Measurements from ENCODE around the gene MLN.

The MLN gene

GRCh38 chr6:33820243-33820642, 16.4 kb upstream of the MLN start:
- TF ChIP-seq CTCF (conservative IDR thresholded peaks at IDR 0.05; ENCODE audit: low read length): no peak
- no peak overlapping the region for H3K4me3 ChIP-seq (ENCODE audit: low read length)
- DNase-seq (ENCODE audit: low read depth): no peak

- DNase-seq (ENCODE audit: low read depth): no peak
- H3K4me3 ChIP-seq (ENCODE audit: low read length): no peak overlapping the region
- TF ChIP-seq CTCF (conservative IDR thresholded peaks at IDR 0.05; ENCODE audit: low read length): no peak
These were observed 15.2 kb upstream of the MLN start for GRCh38 chr6:33819021-33819420.

GRCh38 chr6:33818293-33818692, 14.5 kb upstream of the MLN start:
- H3K4me3 ChIP-seq (ENCODE audit: low read length): no peak overlapping the region
- no peak for TF ChIP-seq CTCF (conservative IDR thresholded peaks at IDR 0.05; ENCODE audit: low read length)
- DNase-seq (ENCODE audit: low read depth): no peak

GRCh38 chr6:33817489-33817888, 13.7 kb upstream of the MLN start:
- DNase-seq (ENCODE audit: low read depth): no peak
- no peak overlapping the region for H3K4me3 ChIP-seq (ENCODE audit: low read length)
- TF ChIP-seq CTCF (conservative IDR thresholded peaks at IDR 0.05; ENCODE audit: low read length): no peak

- no peak for DNase-seq (ENCODE audit: low read depth)
- no peak for TF ChIP-seq CTCF (conservative IDR thresholded peaks at IDR 0.05; ENCODE audit: low read length)
- H3K4me3 ChIP-seq (ENCODE audit: low read length): no peak overlapping the region
These were observed 13.1 kb upstream of the MLN start for GRCh38 chr6:33816911-33817310.

DNA sequence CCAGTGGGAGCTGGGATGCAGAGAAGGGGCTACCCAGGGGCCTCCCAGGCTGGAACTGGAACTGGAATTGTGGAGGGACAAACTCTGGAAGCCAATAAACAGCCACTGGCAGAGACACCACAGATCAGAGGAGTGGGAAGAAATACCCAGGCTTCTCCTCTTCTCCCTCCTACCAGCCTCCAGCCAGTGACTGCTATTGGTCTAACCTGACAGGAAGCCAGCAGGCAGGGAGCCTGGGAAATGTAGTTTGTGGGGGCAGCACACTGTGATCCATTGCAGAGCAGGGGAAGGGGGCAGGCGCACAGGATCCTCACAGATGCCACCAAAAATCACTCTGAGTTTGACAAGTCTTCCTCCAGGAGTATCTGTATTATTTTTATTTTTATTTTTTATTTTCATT, 12.1 kb upstream of the MLN start:
- no peak for TF ChIP-seq CTCF (conservative IDR thresholded peaks at IDR 0.05; ENCODE audit: low read length)
- H3K4me3 ChIP-seq (ENCODE audit: low read length): no peak overlapping the region
- no peak for DNase-seq (ENCODE audit: low read depth)

- H3K4me3 ChIP-seq (ENCODE audit: low read length): no peak overlapping the region
- no peak for TF ChIP-seq CTCF (conservative IDR thresholded peaks at IDR 0.05; ENCODE audit: low read length)
- DNase-seq (ENCODE audit: low read depth): no peak
These were observed 10.5 kb upstream of the MLN start for GRCh38 chr6:33813990-33814985.
